Right lobe of liver (tissue), 6 donors: ENCODE results near the gene CBL. TPM values are rescaled to one million over a fixed set of nuclear protein-coding genes. Genes with fewer than 3 reads are reported as not detected.

Experiments
- ATAC-seq, 4 donors: fragments of 200-7000 bp; cut with Tn5 transposase; one replicate each; pipeline ENCODE4 v1.9.1; 2020; ENCODE audit warnings: mild to moderate bottlenecking in 4 of 4, moderate library complexity in 4 of 4
- DNase-seq, 3 donors: peaks; one replicate each; pipeline ENCODE4 v3.0.0-alpha.2; 2020
- H3K27ac ChIP-seq, 3 donors: fragments of 200-600 bp; one replicate each; pipeline ENCODE4 v1.8.0; 2022
- H3K27me3 ChIP-seq, 2 donors: fragments of 200-600 bp; one replicate each; pipeline ENCODE4 v1.8.0; 2022
- H3K36me3 ChIP-seq, 4 donors: fragments of 200-600 bp; sonication (generic) in 1 of 4; one replicate each; pipeline versions ENCODE4 v1.5.1 to v1.8.0; 2017 to 2022; ENCODE audit warnings: control low read depth in 1 of 4
- H3K4me1 ChIP-seq, 4 donors: fragments of 200-600 bp; sonication (generic) in 1 of 4; one replicate each; pipeline versions ENCODE4 v1.5.1 to v1.8.0; 2017 to 2022; ENCODE audit warnings: control low read depth in 1 of 4
- H3K4me3 ChIP-seq, 3 donors: fragments of 200-600 bp; one replicate each; pipeline ENCODE4 v1.8.0; 2022
- H3K9me3 ChIP-seq, 4 donors: fragments of 200-600 bp; sonication (generic) in 1 of 4; one replicate each; pipeline versions ENCODE4 v1.5.1 to v1.8.0; 2017 to 2022; ENCODE audit warnings: control low read depth in 1 of 4
- POLR2A ChIP-seq: fragments of 450-650 bp; IDR thresholded peaks from one replicate; pipeline ENCODE4 v1.6.1; 2017; ENCODE audit warnings: antibody characterized with exemption, mild to moderate bottlenecking
- WGBS: methylation state at CpG from one replicate; pipeline ENCODE4 v1.1.6; 2018; ENCODE audit warnings: low coverage, low lambda C conversion rate; ENCODE audit not compliant: insufficient coverage; ENCODE audit errors: missing lambda C conversion rate; 5-methylcytosine and 5-hydroxymethylcytosine counted together
- intact Hi-C, 2 donors: fragments of 100-400 bp; cut with DNase I; formaldehyde crosslinking; loops; one replicate each; pipeline versions ENCODE4 v1.11.2 to v1.14.1; 2022
- total RNA-seq, 6 experiments: library from RNA; depleted of rRNA in 2 of 6; stranded (reverse); fragments of >200 nt in 2 of 6; fragmentation: NEBNext Ultra II Directional in 3 of 6; extraction: Animal tissue kit (Norgen Biotek cat#: 25700) in 3 of 6; gene quantifications; one replicate each; pipeline versions ENCODE4 v1.1.0 to v1.2.4, GENCODE V29; 2016 to 2023
- TF ChIP-seq, protein P1 (sequence below), 4 donors: fragments of 200-600 bp in 3 of 4; fragments of 450-650 bp in 1 of 4; IDR thresholded peaks; one replicate each; pipeline versions ENCODE4 v1.5.1 to v1.8.0; 2016 to 2022; ENCODE audit warnings: antibody characterized with exemption in 4 of 4, mild to moderate bottlenecking in 2 of 4
- donor health status: DM: no; HTN: yes; CAD: no.
- donor health status: DM: no; HTN: no; CAD: no.
- donor health status: DM: no; HTN: no; CAD: no.
- donor health status: DM: no; HTN: yes; CAD: no.
- donor health status: DM: no; HTN: yes; CAD: no.

The CBL gene
- total RNA-seq, 6 experiments from 2014 or later, result 3.1 to 7.1 (median 4.6) TPM

DNA sequence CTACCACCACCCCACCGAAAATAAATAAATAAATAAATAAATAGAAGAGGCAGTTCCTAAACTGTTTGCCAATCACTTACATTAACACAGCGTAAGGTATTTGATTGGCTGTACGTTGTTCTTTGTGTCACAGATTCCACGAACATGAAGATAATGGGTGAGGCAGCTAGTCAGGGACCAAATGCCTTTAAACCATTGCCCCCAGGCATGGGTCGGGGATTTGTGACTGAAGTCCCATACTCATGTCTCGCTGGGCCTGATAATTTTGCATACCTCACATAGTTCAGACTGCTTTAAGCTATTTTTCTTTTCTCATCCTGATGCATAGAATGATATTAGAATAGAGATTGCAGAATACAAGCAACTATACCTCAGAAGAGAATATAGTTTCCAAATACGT is 3.6 kb upstream of the CBL start:
- TF ChIP-seq, protein P1, sequence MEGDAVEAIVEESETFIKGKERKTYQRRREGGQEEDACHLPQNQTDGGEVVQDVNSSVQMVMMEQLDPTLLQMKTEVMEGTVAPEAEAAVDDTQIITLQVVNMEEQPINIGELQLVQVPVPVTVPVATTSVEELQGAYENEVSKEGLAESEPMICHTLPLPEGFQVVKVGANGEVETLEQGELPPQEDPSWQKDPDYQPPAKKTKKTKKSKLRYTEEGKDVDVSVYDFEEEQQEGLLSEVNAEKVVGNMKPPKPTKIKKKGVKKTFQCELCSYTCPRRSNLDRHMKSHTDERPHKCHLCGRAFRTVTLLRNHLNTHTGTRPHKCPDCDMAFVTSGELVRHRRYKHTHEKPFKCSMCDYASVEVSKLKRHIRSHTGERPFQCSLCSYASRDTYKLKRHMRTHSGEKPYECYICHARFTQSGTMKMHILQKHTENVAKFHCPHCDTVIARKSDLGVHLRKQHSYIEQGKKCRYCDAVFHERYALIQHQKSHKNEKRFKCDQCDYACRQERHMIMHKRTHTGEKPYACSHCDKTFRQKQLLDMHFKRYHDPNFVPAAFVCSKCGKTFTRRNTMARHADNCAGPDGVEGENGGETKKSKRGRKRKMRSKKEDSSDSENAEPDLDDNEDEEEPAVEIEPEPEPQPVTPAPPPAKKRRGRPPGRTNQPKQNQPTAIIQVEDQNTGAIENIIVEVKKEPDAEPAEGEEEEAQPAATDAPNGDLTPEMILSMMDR (IDR thresholded peaks at IDR 0.05), result no peak
- no peak for TF ChIP-seq POLR2A
- WGBS, result 87% methylated on average over 7 of the region's 7 CpGs
- H3K27me3 ChIP-seq, result no peaks in the 10 kb centered on the region
- H3K4me3 ChIP-seq, result no peak overlapping the region
- intact Hi-C loops, result loop anchor here in 1 of 2 donors (10.0 kb wide), 1 partner anchor 48 kb away; no protein-coding TSS in a partner anchor
- ATAC-seq (no peak), DNase-seq (no peak)
- H3K36me3 ChIP-seq, result no peaks in the 10 kb centered on the region
- H3K9me3 ChIP-seq, result no peaks in the 10 kb centered on the region
- peaks cover 0 to 7% (median 0%) of the 10 kb centered on the region in 4 donors for H3K4me1 ChIP-seq
- H3K27ac ChIP-seq, result no peak overlapping the region

DNA sequence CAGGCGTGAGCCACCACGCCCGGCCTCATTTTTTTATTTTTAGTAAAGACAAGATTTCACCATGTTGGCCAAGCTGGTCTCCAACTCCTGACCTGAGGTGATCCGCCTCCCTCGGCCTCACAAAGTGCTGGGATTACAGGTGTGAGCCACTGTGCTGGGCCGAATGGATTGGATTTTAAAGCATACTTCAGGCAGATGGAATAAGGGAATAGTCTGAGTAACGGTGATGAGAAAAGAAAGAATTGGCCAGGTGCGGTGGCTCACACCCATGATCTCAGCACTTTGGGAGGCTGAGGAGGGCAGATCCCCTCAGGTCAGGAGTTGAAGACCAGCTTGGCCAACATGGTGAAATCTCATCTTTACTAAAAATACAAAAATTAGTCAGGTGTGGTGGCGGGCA is 2.1 kb upstream of the CBL start:
- Histone ChIP-seq H3K36me3 (no peaks in the 10 kb centered on the region), H3K27ac (no peak overlapping the region), H3K4me1 (peaks cover 0 to 10% (median 0%) of the 10 kb centered on the region in 4 donors), H3K9me3 (no peaks in the 10 kb centered on the region), H3K27me3 (no peaks in the 10 kb centered on the region), H3K4me3 (no peak overlapping the region)
- no peak for ATAC-seq
- no peak for DNase-seq
- TF ChIP-seq POLR2A, result no peak
- TF ChIP-seq, protein P1 (IDR thresholded peaks at IDR 0.05), result no peak
- WGBS, result 91% methylated on average over 9 of the region's 9 CpGs
- intact Hi-C loops, result loop anchor here in 1 of 2 donors (10.0 kb wide), 1 partner anchor 49 kb away; no protein-coding TSS in a partner anchor

DNA sequence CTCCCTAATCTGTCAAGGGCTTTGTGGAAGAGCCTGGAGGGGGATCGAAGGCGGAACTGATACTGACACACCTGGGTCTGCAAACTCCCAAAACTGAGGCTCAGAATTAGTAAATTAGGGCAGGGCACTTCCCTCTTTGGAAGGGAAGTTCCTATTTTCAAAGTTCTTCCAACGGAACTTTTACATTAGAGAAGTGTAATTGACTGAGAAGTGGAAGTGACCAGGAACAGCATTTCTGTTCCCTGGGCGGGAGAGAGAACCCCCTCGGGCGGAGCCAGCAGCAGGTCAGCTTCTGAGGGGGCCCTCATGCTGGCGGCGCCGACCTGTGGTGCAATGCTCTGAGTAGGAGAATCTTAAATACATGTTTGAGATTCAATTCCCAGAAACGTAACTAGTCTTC is 1.1 kb upstream of the CBL start:
- ATAC-seq (no peak), DNase-seq (peak in 2 of 3 donors; percentile 46 to 66)
- no peak for TF ChIP-seq POLR2A
- TF ChIP-seq, protein P1 (IDR thresholded peaks at IDR 0.05), result no peak
- 67% methylated on average over 10 of the region's 10 CpGs for WGBS
- Histone ChIP-seq H3K27me3 (no peaks in the 10 kb centered on the region), H3K9me3 (no peaks in the 10 kb centered on the region), H3K4me1 (peaks cover 0 to 10% (median 0%) of the 10 kb centered on the region in 4 donors), H3K4me3 (peak overlapping the region in 1 of 3 donors; percentile 75), H3K36me3 (no peaks in the 10 kb centered on the region), H3K27ac (peak overlapping the region in 2 of 3 donors; percentile 79 to 90)
- intact Hi-C loops, result loop anchor here in 1 of 2 donors (10.0 kb wide), 1 partner anchor 50 kb away; no protein-coding TSS in a partner anchor

DNA sequence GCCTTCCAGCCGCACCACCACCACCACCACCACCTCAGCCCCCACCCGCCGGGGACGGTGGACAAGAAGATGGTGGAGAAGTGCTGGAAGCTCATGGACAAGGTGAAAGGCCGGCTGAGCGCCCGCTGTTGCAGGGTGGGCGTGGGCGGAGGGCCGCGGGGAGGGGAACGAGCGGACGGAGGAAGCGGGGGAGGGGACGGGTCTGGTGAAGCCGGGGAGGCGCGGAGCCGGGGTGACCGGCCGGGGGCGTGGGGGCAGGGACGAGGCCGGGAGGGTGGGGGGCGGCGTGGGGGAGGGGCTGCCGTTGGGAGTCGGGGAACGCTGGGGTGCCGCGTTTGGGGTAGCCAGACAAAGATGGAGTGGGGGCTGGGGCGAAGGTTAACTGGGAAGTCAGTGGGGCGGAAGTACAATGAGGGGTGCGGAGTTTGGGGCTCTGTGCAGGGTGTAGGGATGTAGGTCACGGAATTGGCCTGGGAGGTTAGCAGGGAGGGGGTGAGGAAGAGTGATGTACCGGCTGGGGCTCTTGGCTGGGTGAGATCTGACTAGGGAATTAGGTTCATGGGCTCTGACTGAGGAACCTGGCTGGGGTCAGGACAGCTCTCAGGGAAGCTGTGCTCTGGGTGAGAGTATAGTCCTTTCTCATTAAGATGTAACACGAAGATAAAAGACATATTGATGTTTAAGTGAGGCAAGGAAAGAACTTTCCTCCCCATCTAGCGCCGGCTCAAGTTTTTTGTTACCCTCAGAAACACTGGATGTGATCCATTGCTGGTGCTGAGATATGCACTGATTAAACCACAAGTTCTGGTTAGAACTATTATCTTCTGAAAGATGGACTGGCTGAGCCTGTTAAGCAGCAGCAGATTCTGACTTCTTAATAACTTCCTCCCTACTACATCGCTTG is 624 bp downstream of the CBL start:
- TF ChIP-seq, protein P1 (IDR thresholded peaks at IDR 0.05), result no peak
- peak; percentile 11 for TF ChIP-seq POLR2A
- peak; percentile 19 to 33 (median 32) for ATAC-seq
- Histone ChIP-seq H3K27ac (peak overlapping the region; percentile 74 to 90 (median 79)), H3K4me1 (peaks cover 0 to 10% (median 0%) of the 10 kb centered on the region in 4 donors), H3K4me3 (peak overlapping the region; percentile 75 to 98 (median 93)), H3K36me3 (no peaks in the 10 kb centered on the region), H3K27me3 (no peaks in the 10 kb centered on the region), H3K9me3 (no peaks in the 10 kb centered on the region)
- intact Hi-C loops, result loop anchor here in 1 of 2 donors (10.0 kb wide), 1 partner anchor 52 kb away; no protein-coding TSS in a partner anchor
- peak; percentile 70 to 76 (median 73) for DNase-seq
- WGBS, result 1% methylated on average over 38 of the region's 41 CpGs
